HG03159 (cell line): ENCODE measurements around the gene HCAR1.
A peak's percentile ranks its signal among the peaks of the same experiment; 100 is the strongest.
"Not testable (repeated sequence)": the region's sequence is repeated elsewhere in the genome, so short reads cannot be mapped to it uniquely, and the experiment has no call there.

ENCODE experiments used
- ATAC-seq: cut with Tn5 transposase; IDR thresholded peaks from one replicate; pipeline ENCODE4 v1.9.1; 2021; ENCODE audit warnings: mild to moderate bottlenecking, moderate library complexity; ENCODE audit not compliant: unreplicated experiment

Gene HCAR1, protein sequence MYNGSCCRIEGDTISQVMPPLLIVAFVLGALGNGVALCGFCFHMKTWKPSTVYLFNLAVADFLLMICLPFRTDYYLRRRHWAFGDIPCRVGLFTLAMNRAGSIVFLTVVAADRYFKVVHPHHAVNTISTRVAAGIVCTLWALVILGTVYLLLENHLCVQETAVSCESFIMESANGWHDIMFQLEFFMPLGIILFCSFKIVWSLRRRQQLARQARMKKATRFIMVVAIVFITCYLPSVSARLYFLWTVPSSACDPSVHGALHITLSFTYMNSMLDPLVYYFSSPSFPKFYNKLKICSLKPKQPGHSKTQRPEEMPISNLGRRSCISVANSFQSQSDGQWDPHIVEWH

DNA sequence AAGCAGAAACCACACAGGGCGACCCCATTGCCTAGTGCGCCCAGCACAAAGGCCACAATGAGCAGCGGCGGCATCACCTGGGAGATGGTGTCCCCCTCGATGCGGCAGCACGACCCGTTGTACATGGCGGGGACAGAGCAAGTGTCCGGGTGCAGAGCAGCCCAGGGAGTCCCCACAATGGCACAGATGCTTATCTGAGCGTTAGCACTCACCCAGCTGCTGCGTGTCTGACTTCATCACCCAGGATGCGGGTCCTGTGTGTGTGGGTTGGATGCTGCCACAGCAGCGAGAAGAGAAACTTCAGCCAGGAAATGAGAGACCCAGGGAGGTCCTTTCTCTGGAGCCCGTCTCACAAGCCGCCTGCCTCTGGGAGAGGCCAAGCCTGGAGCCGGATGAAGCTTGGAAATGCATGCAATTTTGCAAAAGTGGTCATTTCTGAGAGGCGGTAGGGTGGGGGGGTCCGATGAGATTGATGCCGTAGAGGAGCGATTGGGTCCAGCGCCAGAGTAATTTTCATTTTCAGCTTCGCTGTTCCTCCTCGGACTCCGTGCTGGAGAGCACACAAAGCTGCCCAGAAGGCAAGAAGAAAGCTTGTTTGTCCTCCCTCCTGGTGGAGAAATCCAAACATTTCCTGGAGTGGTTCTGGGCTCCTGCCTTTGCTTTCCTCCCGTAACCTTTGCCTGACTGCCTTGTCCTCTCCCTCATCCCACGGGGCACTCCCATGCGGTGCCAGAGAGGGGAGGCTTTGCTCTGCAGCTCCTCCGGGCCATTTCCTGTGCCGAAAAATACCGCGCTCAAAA is at the start of gene HCAR1:
Gene HCAR1 (minus strand): TSS at position 630 of the 800 bp plus-strand sequence. CDS start 505 bp downstream, at position 125.
- ATAC-seq = no peak

DNA sequence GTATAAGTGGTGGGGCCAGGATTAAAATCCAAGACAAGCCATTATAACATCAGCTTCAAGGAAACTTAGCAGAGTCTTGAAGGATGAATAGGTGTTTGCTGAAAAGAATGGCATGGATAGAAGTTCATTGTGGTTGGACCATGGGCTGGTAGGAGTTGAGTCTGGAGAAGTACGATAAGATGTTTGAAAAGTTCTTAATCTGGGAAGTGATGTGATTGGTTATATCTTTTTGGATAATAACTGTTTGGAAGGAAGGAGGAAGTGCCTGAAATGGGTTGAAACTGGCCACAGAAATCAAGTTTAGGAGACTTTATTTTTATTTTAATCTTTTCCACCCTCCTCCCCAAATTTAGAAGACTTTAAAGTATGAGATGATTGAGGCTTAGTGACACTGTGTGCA is 26.9 kb upstream of the HCAR1 start:
- ATAC-seq = no peak

DNA sequence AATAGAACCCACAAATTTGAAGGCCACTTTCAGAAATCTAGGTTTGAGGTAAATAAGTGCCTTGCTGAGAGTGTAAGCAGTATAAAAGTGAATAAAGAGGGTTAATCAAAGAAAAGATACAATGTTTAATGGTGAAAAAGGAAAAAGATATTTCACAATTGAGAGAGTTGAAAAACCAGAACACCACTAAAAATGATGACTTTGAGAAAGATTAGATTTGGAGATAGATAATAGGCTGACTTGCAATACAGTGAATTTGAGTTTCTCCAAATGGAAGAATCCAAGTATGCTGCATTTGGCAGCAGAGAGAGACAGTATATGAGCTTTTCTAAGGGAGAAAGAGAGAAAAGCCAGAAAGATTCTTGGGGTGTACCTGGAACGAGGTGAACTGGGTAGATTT is 24.1 kb upstream of the HCAR1 start:
- no peak for ATAC-seq

DNA sequence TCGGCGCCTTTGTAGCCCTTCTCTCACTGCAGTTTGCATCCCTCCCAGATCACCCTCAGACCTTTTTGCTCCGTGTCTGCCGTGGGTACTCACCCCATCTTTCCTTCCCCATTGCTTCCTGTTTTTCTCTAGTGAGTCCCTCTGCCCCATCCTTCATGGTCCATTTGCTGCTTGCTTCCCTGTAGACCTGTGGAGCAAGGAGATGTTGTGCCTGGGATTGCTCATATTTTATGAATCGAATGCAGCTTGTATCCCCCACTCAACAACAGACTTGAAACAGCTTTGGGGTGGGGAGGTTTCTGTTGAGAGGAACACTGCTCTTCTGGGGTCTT is 22.6 kb upstream of the HCAR1 start:
- no peak for ATAC-seq

DNA sequence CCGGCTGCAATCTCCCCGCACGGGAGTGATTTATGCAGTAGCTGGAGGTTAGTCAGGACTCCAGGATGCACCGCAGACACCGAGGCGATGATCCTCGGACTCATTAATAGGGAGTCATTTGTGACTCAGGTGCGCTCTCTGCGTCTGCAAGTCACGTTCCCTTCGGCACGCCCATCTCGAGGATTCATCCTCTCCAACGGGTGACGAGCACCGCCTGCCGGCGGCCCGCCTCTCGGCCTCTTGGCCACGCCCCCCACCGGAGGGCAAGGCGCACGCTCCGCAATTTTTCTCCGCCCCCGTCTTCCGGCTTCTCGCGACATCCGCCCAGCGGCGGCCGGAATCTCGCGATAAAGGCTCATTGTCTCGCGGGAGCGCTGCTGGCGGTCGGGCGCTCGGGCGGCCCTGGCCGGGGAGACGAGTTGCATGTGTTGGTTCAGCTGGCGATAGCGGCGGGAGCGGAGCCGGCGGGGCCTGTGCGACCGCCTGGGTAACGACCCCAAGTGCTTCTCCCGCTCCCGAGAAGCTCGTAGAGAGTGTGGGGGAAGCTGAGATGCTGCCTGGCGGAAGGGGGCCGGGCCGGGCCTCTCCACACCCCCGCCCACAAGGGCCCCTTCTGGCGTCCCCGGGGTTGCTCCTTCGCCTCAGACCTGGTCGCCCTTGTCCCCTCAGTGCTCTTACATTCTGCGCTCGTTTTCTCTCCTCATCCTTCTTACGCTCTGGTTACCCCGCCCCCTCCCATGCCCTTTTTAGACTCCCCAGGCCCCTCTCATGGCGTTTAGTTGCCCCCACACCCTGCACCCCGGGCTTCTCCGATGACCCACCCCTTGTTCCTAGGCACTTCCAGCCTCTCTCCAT is 22.0 kb upstream of the HCAR1 start, which contains the start of gene DENR:
Gene DENR (plus strand): TSS at position 361 of the 855 bp plus-strand sequence. CDS start 878 bp downstream, outside the sequence.
- ATAC-seq = peak; percentile 96

DNA sequence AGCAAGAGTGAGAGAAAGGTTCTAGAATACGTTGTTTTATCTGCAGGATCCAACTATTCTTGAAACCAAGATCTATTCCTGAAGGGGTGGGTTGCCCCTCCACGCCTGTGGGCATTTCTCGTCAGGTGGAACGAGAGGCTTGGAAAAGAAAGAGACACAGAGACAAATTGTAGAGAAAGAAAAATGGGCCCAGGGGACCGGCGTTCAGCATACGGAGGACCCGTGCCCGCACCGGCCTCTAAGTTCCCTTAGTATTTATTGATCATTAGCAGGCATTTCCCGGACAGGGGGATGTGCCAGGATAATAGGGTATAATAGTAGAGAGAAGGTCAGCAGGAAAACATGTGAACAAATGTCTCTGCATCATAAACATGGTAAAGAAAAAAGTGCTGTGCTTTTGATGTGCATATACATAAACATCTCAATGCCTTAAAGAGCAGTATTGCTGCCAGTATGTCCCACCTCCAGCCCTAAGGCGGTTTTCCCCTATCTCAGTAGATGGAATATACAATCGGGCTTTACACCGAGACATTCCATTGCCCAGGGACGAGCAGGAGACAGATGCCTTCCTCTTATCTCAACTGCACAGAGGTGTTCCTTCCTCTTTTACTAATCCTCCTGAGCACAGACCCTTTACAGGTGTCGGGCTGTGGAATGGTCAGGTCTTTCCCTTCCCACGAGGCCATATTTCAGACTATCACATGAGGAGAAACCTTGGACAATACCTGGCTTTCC is 20.3 kb upstream of the HCAR1 start:
- ATAC-seq = not testable (repeated sequence)

DNA sequence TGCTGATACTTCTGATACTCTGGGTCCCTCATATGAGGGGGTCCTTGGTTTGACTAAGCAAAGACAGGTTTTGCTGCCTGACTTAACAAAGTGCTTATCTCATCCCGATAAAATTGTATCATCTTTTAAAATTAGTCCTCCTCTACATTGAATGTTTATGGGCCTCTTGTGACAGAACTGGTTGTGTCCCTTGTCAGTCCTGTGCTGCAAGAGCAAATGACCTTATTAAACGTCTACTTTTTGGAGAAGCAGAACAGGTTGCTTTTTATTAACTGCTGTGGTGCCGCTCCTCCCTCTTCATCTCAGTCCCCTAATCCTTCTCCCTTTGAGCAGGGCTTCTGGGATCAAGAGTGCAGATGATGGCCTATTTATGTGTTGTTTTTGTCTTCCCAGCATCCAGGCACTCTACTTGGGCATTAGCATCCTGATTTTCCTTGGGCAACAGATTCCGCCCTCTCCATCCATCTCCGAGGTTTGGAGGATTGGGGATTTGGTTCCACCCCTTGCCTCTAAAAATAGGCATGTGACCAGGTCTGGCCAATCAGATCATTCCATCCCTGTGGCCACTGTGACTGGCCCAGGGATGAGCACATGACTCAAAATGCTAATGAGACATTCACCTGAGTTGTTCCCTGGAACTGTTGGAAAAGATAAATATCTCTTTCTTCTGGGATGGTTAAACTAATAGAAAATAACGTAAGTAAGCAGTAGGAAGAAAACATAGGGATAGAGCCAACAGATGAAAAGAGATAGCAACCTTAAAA is 19.1 kb upstream of the HCAR1 start:
- ATAC-seq = no peak

DNA sequence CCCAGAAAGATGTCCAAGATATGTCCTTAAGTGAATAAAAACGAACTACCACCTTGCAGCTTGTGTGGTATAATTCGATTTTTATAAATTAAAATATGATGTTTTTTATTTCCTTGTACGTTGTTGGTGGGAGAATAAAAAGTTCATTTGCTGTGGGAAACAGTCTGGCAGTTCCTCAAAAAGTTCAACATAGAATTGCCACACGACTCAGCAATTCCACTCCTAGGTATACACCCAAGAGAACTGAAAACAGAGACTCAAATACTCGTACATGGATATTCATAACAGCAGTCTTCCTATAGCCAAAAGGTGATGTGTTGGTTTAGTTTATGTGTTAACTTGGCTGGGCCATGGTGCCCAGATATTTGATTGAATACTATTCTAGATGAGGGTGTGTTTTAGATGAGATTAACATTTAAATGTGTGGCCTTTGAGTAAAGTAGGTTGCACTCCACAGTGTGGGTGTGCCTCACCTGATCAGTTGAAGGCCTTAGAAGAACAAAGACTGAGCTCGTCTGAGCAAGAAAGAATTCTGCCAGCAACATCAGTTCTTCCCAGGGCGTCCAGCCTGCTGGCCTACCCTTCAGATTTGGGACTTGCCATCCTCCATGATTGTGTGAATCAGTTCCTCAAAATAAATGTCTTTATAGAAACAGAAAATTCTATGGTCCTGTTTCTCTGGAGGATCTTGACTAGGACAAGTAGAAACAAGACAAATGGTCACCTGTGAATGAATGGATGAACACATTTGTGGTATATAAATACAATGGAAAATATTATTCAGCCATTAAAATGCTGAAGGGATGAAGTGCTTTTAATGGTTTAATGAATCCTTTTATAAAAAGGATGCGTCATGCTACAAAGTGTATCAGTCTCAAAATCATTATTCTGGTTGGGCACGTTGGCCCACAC is 16.8 kb upstream of the HCAR1 start:
- ATAC-seq = no peak

DNA sequence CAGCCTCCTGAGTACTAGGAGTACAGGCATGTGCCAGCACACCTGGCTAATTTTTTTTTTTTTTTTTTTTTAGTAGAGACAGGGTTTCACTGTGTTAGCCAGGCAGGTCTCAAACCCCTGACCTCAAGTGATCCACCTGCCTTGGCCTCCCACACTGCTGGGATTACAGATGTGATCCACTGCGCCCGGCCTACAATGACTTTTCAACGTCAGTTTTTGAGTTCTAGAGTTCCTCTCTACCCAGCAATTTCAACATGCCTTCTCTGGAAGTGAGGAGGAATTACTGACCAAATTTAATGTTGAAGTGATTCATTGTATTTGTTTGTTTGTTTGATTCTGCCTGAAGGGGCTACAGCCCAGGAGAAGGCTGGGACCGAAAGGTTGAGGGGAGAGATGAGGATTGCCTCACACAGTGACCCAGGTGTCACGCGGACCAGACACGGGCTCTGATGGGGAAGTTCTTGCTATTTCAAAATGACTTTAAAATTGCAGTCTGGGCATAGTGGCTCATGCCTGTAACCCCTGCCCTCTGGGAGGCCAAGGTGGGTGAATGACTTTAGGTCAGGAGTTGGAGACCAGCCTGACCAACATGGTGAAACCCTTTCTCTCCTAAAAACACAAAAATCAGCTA is 13.4 kb upstream of the HCAR1 start:
- no peak for ATAC-seq

DNA sequence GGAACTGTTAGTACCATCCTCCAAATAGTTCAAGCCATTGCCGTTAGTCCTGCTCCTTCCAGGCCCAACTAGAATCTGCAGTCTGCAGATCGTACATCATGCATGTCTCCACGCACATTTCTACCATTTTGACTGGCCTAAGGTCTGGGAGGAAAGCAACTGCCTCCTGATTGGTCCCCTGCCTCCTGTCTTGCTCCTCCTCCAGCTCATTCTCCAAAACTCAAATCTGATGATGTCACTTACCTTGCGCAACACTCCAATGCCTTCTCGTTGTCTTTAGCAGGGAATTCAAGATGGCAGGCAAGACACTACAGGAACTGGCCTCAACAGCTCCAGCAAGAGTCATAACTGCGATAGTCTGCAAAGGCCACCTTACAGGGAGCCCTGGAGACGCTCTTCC is 9.7 kb upstream of the HCAR1 start:
- ATAC-seq = no peak

DNA sequence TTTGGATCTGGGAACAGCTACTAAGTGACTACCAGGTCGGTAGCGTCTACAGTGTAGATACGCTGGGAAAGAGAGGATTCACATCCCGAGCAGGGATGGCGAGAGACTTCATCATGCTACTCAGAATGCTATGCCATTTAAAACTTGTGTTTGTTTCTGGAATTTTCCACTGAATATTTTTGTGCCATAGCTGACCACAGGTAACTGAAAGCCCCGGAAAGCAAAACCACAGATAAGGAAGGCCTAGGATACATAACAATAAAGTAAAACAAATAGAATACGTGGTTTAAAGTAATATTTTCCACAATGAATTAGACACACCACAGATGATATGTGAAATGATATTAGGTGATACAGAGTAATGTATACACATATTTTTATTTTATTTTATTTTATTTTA is 7.9 kb upstream of the HCAR1 start:
- ATAC-seq = no peak

DNA sequence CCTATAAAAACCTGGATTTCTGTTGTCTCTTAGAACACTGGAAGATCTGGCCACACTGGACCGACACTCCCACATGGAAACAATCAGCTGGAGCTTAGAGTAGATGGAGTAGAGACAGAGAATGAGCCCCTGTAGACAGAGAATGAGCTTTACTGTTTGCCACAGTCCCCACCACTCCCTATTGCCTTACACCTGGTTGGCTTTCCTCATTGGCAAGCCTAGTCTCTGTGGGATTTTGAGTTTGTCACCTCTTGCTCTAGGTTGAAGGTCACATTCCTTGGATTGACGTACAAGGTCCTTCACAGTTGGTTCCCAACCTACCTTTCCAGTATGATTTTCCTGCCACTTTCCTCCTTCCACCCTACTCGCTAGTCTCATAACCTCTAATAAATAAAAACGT is 2.0 kb upstream of the HCAR1 start:
- ATAC-seq = no peak

DNA sequence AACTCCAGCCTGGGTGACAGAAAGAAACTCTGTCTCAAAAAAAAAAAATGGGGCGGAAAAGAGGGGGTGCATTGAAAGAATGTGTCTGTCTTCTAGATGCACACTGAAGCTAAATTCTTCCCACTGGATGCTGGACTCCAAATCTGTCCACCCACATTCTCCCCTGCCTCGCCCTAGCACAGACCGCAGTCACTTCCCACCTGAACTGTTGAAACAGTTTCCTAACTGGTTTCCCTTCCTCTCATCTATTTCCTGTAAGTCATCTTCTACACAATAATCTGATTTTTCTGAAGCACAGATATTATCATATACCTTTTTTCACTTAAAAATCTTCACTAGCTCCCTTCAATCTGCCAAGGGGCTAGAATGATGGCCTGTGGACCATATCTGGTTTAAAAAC is 1.5 kb upstream of the HCAR1 start:
- no peak for ATAC-seq

DNA sequence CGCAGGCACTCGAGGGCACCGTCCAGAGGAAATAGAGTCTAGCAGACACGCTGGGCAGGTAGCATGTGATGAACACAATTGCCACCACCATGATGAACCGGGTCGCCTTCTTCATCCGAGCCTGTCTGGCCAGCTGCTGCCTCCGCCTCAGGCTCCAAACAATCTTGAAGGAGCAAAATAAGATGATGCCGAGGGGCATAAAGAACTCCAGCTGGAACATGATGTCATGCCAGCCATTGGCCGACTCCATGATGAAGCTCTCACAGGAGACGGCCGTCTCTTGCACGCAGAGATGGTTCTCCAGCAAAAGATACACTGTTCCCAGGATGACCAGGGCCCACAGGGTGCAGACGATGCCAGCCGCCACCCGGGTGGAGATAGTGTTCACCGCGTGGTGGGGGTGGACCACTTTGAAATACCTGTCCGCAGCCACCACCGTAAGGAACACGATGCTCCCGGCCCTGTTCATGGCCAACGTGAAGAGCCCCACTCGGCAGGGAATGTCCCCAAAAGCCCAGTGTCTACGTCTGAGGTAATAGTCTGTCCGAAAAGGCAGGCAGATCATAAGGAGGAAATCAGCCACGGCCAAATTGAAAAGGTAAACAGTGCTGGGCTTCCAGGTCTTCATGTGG is 945 bp downstream of the HCAR1 start:
- ATAC-seq = no peak

DNA sequence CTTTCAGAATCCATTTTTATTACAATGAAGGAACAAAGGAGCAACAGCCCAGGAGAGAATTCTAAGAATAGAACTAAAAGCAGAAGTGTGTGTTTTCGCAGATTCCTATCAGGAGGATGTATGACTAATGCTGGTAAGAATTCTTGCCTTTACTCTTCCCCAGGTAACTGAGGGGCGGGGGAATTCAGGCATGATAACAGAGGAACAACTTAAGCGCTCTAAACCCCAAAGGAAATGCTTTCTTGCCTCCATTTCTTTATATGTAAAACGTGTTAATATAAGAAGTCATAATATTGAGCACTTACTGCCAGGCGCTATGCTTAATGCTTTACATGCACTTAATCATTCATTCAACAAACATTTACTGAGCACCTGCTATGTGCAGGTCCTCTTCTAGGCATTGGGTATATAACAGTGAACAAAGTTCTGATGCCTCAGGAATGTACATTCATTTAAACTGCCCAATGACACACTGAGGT is 4.5 kb downstream of the HCAR1 start:
- ATAC-seq = no peak

DNA sequence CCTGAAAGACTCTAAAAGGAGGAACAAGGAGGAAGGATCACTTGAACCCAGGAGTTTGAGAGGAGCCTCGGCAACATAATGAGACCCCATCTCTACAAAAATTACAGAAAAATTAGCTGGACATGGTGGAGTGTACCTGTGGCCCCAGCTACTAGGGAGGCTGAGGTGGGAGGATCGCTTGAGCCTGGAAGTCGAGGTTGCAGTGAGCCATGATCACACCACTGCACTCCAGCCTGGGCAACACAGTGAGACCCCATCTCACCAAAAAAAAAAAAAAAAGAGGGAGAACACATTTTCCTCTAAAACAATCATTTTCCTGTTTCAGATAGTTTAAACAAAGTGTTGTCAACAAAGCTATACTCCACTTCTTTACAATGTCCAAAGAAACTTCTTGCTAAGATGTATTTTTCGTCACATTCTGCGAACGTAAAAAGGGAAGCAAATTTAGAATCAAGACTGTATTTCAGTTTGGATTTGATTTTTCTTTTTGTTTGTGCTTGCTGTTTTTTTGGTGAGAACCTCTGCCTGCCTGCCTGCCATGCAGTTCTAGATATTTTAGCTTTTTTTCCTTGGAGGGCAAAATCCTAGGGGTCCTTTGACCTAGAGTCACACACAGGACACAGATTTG is 5.1 kb downstream of the HCAR1 start:
- ATAC-seq = no peak

DNA sequence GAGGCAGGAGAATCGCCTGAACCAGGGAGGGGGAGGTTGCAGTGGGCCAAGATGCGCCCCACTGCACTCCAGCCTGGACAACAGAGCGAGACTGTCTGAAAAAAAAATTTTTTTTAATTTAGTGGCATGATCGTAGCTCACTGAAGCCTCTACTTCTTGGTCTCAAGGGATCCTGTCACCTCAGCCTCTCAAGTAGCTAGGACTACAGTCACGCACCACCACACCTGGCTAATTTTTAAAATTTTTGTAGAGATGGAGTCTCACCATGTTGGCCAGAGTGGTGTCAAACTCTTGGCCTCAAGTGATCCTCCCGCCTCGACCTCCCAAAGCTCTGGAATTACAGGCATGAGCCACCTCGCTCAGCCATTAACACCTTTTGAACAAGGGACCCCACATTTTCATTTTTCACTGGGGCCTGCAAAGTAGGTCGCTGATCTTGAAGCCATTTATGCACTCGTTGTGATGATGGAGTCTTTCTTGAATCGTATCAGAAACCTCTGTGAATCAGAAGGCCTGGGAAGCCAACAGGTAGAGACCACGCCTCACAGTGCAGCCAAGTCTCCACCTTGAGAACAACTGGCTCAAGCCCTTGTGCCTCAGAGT is 5.9 kb downstream of the HCAR1 start:
- ATAC-seq = no peak
